ENCODE results near the gene PLIN1.

Gene PLIN1

GRCh38 chr15:89662893-89663626 lies 16.1 kb downstream of the PLIN1 start:
- Histone ChIP-seq H3K4me1 (ENCODE audit: control insufficient read depth, insufficient read depth, low read length) (no peaks in the 10 kb centered on the region), H3K4me3 (ENCODE audit: low read depth, low read length) (no peak overlapping the region), H3K27ac (ENCODE audit: extremely low read depth, low read depth, low read length) (no peak overlapping the region), H3K9me3 (ENCODE audit: control insufficient read depth, insufficient read depth, low read depth, low read length) (no peaks in the 10 kb centered on the region), H3K36me3 (ENCODE audit: control insufficient read depth in 2 of 2, insufficient read depth in 1 of 2, low read length in 2 of 2) (no peaks in the 10 kb centered on the region)
- TF ChIP-seq ZNF513 (tag by site-specific recombination; IDR thresholded peaks at IDR 0.05) (no peak), ZBTB7A (tag by site-specific recombination; IDR thresholded peaks at IDR 0.05; ENCODE audit: low read depth) (no peak), ZNF701 (tag by site-specific recombination; IDR thresholded peaks at IDR 0.05) (no peak), TRIM28 (IDR thresholded peaks at IDR 0.05; ENCODE audit: borderline replicate concordance, low read length) (no peak), ZNF501 (tag by site-specific recombination; IDR thresholded peaks at IDR 0.05) (no peak), ZBTB21 (tag by site-specific recombination; IDR thresholded peaks at IDR 0.05) (no peak), KLF10 (tag by site-specific recombination; IDR thresholded peaks at IDR 0.05) (no peak), GFI1B (tag by site-specific recombination; IDR thresholded peaks at IDR 0.05) (no peak), ZBTB17 (tag by site-specific recombination; IDR thresholded peaks at IDR 0.05) (no peak), ZNF266 (tag by site-specific recombination; IDR thresholded peaks at IDR 0.05; ENCODE audit: low read depth) (no peak), ZNF580 (tag by site-specific recombination; IDR thresholded peaks at IDR 0.05) (no peak), ZNF335 (tag by site-specific recombination; conservative IDR thresholded peaks at IDR 0.05) (no peak), ZNF707 (tag by site-specific recombination; IDR thresholded peaks at IDR 0.05) (no peak), ZNF510 (tag by site-specific recombination; IDR thresholded peaks at IDR 0.05; ENCODE audit: insufficient replicate concordance) (no peak), ZNF2 (tag by site-specific recombination; IDR thresholded peaks at IDR 0.05) (no peak), ZNF768 (tag by site-specific recombination; IDR thresholded peaks at IDR 0.05) (no peak)
- ChIA-PET POLR2A (interaction anchor here (0.8 kb wide), 1 partner anchor 86 kb away, joined by 3 read pairs; no protein-coding TSS in a partner anchor), CTCF (interaction anchor here (0.6 to 7.8 kb wide), 4 partner anchors 11 to 523 kb away, joined by 3 to 36 read pairs (median 18); no protein-coding TSS in a partner anchor)

GRCh38 chr15:89660556-89660955 lies 18.6 kb downstream of the PLIN1 start:
- POLR2A ChIA-PET, result interaction anchor here (0.5 to 0.6 kb wide), 2 partner anchors 239 to 674 kb away, joined by 8 to 10 read pairs; no protein-coding TSS in a partner anchor

More at GRCh38 chr15:89660556-89660955, 18.6 kb downstream of the PLIN1 start:
- Histone ChIP-seq H3K4me1 (ENCODE audit: control insufficient read depth, insufficient read depth, low read length) (peaks cover 3% of the 10 kb centered on the region; the same call in 1 of the 2 replicates), H3K4me3 (ENCODE audit: low read depth, low read length) (no peak overlapping the region), H3K36me3 (ENCODE audit: control insufficient read depth in 2 of 2, insufficient read depth in 1 of 2, low read length in 2 of 2) (no peaks in the 10 kb centered on the region), H3K27ac (ENCODE audit: extremely low read depth, low read depth, low read length) (no peak overlapping the region), H3K9me3 (ENCODE audit: control insufficient read depth, insufficient read depth, low read depth, low read length) (no peaks in the 10 kb centered on the region)
- TF ChIP-seq ZNF239 (tag by site-specific recombination; IDR thresholded peaks at IDR 0.05) (no peak), ZNF266 (tag by site-specific recombination; IDR thresholded peaks at IDR 0.05; ENCODE audit: low read depth) (no peak), ZNF629 (tag by site-specific recombination; IDR thresholded peaks at IDR 0.05) (no peak), ZNF449 (tag by site-specific recombination; IDR thresholded peaks at IDR 0.05) (no peak), ZEB2 (tag by site-specific recombination; IDR thresholded peaks at IDR 0.05) (no peak), ZNF76 (tag by site-specific recombination; IDR thresholded peaks at IDR 0.05; ENCODE audit: borderline replicate concordance, low read depth) (no peak), ZNF148 (tag by site-specific recombination; IDR thresholded peaks at IDR 0.05; ENCODE audit: borderline replicate concordance) (no peak), ZNF626 (tag by site-specific recombination; IDR thresholded peaks at IDR 0.05) (no peak), ZNF155 (tag by site-specific recombination; IDR thresholded peaks at IDR 0.05) (no peak)
- CTCF ChIA-PET, result interaction anchor here (0.8 to 7.8 kb wide), 3 partner anchors 10 to 14 kb away, joined by 3 to 36 read pairs (median 31); no protein-coding TSS in a partner anchor
